Measurements from ENCODE around the gene DCLK2. TPM values are rescaled to one million over a fixed set of nuclear protein-coding genes. Genes with fewer than 3 reads are reported as not detected.

DCLK2 gene
- total and polyA plus RNA-seq, 2 of the 4 experiments (the other 2 are of a cell fraction), result 11.3 to 15.5 TPM

GRCh38 chr4:150217192-150217591, 138.9 kb downstream of the DCLK2 start:
- Histone ChIP-seq H4K20me1 (ENCODE audit: insufficient read depth, low read length) (no peaks in the 10 kb centered on the region), H2AK9ac (replicated peaks; ENCODE audit: low read depth, low read length, poor library complexity) (no peak overlapping the region), H4K8ac (ENCODE audit: low read depth in 2 of 2, low read length in 2 of 2) (peak overlapping the region in 1 of 2 experiments; percentile 65), H2BK120ac (ENCODE audit: low read depth, low read length) (peak overlapping the region; percentile 90), H3K9ac (ENCODE audit: low read depth, low read length) (no peak overlapping the region; the same call in 1 of the 2 replicates), H3K27ac (ENCODE audit: insufficient read depth, low read length) (peak overlapping the region; percentile 21; the same call in 1 of the 2 replicates), H3K4me3 (ENCODE audit: insufficient read depth, low read depth, low read length) (no peak overlapping the region), H3K23ac (ENCODE audit: low read depth, low read length) (peak overlapping the region; percentile 44; the same call in 1 of the 2 replicates), H3K27me3 (ENCODE audit: control insufficient read depth, insufficient read depth, low read length) (no peaks in the 10 kb centered on the region), H3K79me1 (ENCODE audit: low read depth in 1 of 2, low read length in 2 of 2) (peaks cover 26 to 32% of the 10 kb centered on the region in 2 experiments), H2BK15ac (ENCODE audit: low read depth, low read length) (no peak overlapping the region; the same call in 2 of the 3 replicates), H3K56ac (ENCODE audit: extremely low read depth, insufficient read depth, low read length) (0 out of 2 replicates have a peak overlapping the region, but pooled peaks have one; percentile 12), H4K91ac (ENCODE audit: insufficient read depth, low read depth, low read length) (peak overlapping the region; percentile 64), H3K9me3 (ENCODE audit: control insufficient read depth, insufficient read depth, low read length) (no peaks in the 10 kb centered on the region), H3K9me1 (ENCODE audit: insufficient read depth, low read length) (peaks cover 13% of the 10 kb centered on the region), H3K4ac (ENCODE audit: low read depth, low read length) (peak overlapping the region; percentile 88; the same call in 1 of the 2 replicates), H3K4me2 (ENCODE audit: low read depth, low read length) (peak overlapping the region; percentile 59), H3K18ac (ENCODE audit: low read depth, low read length) (peak overlapping the region; percentile 95; the same call in 1 of the 2 replicates), H3K4me1 (ENCODE audit: control insufficient read depth, insufficient read depth, low read length) (peaks cover 8% of the 10 kb centered on the region), H4K5ac (ENCODE audit: low read depth, low read length) (peak overlapping the region; percentile 94; the same call in 1 of the 2 replicates), H3K36me3 (ENCODE audit: control insufficient read depth, insufficient read depth, low read length) (no peaks in the 10 kb centered on the region), H3K14ac (replicated peaks; ENCODE audit: low read depth, low read length) (peak overlapping the region; percentile 51; the same call in 1 of the 2 replicates), H2BK5ac (ENCODE audit: low read depth, low read length, poor library complexity, severe bottlenecking) (peak overlapping the region; percentile 90), H2AK5ac (ENCODE audit: low read depth, low read length) (no peak overlapping the region), H2AFZ (replicated peaks; ENCODE audit: low read length, poor library complexity) (no peak overlapping the region), H2BK20ac (ENCODE audit: low read depth, low read length) (peak overlapping the region; percentile 60; the same call in 1 of the 2 replicates)
- dilution Hi-C loops (cut with HindIII; ENCODE audit: low sequenced_read_pairs, unreplicated experiment) (no loop called here), intact Hi-C loops (cut with micrococcal nuclease) (loop anchor here (2.0 kb wide), 1 partner anchor 218 kb away; no protein-coding TSS in a partner anchor), in situ Hi-C loops (cut with MboI; ENCODE audit: low sequenced_read_pairs) (loop anchor here (10.0 kb wide), 1 partner anchor 202 kb away; no protein-coding TSS in a partner anchor)
- POLR2A ChIA-PET (ENCODE audit: unreplicated experiment), result no interaction called here
- CTCF ChIA-PET, result interaction anchor here (0.6 to 1.8 kb wide), 10 partner anchors 13 to 238 kb away, joined by 3 to 16 read pairs (median 3); no protein-coding TSS in a partner anchor
- no peak for TF ChIP-seq POLR2A (IDR thresholded peaks at IDR 0.05; ENCODE audit: low read depth, low read length)
- TF ChIP-seq SMC3 (IDR thresholded peaks at IDR 0.05; ENCODE audit: low read depth, low read length), result peak; percentile 41
- TF ChIP-seq CEBPB (IDR thresholded peaks at IDR 0.05; ENCODE audit: low read depth, low read length), result no peak
- TF ChIP-seq RAD21 (IDR thresholded peaks at IDR 0.05; ENCODE audit: low read length), result peak; percentile 64
- peak; percentile 50 for TF ChIP-seq CTCF (conservative IDR thresholded peaks at IDR 0.05; ENCODE audit: low read depth, low read length)
- TF ChIP-seq ELK1 (IDR thresholded peaks at IDR 0.05; ENCODE audit: borderline replicate concordance, low read depth, low read length), result no peak
- no peak for TF ChIP-seq CHD1 (IDR thresholded peaks at IDR 0.05; ENCODE audit: low read depth, low read length)
- ATAC-seq (ENCODE audit: low read depth), result peak; percentile 87
- BruUV-seq (replicated peaks), result no TSS peak
- no CpG with 5 or more reads among the region's 3 CpGs for WGBS, 2 experiments (ENCODE audit: extremely low coverage in 2 of 2, insufficient read length in 1 of 2)
- peak; percentile 87 for DNase-seq

All from IMR-90 (cell line).